T-helper 1 cell (primary cell): ENCODE measurements around the gene PKN2.
A peak's percentile ranks its signal among the peaks of the same experiment; 100 is the strongest.

ENCODE experiments used
- DNase-seq, 5 donors: peaks; one replicate each; pipeline ENCODE4 v3.0.0-alpha.2; 2012 to 2020

Gene PKN2

DNA sequence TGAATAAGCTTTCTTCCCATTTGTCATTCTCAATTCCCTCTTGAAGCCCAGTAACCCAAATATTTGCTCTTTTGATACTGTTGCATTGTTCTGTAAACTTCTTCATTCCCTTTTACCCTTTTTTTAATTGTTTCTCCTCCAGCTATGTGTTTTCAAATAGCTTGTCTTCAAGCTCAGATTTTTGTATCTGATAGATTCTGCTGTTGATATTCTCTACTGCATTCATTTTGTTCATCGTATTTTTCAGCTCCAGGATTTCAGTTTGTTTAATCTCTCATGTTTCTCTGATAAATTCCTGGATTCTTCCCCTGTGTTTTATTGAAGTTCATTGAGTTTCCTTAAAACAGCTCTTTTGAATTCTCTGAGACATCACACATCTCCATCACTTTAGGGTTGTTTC lies 51.8 kb downstream of the PKN2 start:
- DNase-seq: no peak

DNA sequence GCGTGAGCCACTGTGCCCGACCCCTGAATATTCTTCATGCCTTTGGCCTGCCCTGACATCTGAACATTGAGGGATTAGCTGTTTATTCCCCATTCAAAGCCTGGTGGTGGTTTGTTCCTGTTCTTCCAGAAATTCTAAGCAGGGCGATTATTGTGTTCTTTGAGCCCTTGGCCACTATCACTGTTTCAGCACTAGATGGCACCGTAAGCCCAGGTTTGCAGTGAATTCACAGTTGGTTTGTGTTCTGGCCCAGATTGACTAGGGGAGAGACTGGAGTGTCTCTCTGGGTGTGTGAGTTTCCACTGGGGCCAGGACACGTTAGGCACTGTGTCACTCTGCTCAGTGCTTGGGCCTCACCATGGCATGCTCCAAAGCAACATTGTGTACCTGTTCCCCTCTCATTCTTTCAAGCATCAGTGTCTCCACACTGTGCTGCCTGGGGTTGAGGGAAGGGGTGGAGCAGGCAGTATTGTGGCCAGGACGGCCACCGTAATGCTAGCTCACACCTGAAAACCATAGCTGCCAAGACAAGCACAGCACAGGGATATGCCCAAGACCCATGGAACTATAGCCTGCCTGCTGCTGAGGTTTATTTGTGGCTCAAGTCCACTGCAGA lies 52.7 kb downstream of the PKN2 start:
- peak in 1 of 5 donors; percentile 24 for DNase-seq

DNA sequence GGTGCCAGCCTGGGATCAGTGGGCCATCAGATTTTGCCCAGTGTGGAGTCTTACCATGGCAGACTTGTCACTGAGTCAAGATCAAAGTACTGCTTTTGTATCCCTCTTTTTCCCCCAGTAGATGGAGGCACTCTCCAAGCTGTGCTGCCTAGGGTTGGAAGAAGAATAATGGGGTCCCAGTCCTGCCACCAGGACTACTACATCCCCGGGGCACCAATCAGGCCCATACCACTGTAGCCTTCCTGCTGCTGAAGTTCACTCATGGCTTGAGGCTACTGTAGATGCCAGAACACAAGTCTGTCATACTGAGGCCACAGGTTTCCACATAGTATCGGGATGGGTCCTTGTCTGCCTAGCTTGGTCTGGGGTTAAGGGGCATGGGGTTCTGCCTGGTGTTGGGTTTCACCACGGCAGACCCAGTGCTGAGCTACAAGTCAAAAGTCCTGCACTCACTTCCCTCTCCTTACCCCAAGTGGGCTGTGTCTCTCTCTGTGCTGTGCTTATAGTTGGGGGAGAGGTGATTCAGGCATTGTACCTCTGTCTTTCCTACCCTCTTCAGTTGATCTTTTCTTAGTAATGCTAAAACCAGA lies 53.4 kb downstream of the PKN2 start:
- DNase-seq: no peak

DNA sequence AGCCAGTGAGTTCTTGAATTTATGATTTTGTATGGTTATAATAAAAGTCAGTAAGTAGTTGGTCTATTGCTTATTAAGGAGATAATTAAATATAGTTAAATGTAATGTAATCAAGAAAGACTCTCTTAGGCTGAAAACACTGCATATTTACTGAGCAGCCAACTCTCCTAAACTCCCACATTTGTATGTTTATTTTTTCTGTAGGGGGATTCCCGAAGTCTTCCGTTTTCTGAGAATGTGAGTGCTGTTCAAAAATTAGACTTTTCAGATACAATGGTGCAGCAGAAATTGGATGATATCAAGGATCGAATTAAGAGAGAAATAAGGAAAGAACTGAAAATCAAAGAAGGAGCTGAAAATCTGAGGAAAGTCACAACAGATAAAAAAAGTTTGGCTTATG lies 56.7 kb downstream of the PKN2 start:
- no peak for DNase-seq

DNA sequence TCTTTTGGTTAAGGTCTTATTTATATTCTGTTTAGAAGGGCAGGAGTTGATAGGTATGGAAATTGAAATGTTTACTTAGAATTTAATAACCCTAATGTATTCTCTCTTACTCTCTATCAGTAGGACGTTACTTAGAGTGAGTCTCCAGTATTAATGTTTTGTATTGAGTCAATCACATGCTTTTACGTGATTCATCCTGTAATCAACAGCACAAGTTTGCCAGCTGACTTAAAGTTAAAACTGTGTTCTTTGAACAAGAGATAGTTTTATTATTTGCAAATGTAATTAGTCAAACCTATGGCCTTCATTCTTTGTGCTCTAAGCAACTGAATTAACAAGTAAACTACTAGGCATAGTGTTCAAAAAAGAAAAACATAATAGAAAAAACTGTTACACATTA lies 57.3 kb downstream of the PKN2 start:
- no peak for DNase-seq

DNA sequence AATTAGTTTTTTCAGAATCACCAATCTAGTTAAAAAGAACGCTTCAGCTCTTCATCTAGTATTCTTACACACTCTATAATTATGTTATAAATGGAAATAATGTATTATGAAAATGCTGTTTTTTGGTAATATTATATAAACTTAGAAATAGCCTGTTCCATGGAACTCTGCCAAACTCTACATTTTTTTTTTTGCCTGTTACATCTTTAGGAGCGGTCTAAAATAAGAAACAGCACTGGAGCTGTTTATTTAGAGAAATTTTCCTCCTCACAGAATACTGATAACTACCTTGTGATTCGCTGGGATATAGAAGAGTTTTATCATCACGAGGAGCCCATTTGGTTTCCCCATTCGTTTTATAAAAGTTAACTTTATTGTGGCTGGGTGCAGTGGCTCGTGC lies 58.5 kb downstream of the PKN2 start:
- no peak for DNase-seq

DNA sequence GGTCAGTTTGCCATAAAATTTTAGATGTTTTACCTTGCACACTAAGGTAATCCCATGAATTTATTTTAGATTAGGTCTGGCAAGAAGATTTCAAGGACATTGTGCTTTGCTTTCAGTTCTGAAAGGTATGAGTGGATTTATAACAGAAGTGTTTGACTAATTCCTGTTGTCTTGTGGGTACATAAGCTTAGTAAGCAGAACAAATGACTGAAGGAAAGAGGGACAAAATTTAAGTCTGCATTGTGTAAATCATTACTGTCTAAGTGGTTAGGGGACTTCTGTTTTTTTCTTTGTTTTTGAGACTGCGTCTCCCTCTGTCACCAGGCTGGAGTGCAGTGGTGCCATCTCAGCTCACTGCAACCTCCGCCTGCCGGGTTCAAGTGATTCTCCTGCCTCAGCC lies 60.1 kb downstream of the PKN2 start:
- peak in 1 of 5 donors; percentile 20 for DNase-seq

DNA sequence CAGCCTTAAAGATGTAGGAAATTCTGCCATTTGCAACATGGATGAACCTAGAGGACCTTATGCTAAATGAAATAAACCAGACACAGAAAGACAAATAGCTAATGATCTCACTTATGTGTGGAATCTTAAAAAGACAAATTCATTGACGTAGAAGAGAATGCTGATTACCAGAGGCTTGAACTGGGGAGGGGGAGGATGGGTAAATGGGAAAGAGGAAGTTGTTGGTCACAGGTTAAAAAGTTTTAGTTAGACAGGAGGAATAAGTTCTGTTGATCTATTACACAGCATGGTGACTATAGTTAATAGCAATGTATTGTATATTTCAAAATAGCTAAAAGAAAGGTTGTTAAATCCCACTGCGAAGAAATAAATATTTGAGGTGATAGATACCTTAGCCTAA lies 62.8 kb downstream of the PKN2 start:
- DNase-seq: no peak

DNA sequence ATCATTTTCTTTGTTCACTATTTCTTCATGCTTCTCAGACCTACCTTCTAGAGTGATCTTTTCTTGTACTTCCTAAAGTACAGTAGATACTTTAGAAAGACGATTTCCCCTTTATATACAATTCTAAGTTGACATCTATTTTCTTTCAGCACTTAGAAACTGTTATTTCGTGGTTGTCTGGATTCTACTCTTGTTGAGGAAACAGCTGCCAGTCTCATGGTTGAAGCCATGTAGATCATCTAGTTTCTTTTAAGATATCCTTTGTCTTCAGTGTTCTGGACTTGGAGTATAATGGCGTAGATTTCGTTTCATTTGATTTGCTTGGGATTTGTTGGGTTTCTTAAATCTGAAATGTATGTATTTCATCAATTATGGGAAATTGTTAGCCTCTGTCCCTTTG lies 67.6 kb downstream of the PKN2 start:
- no peak for DNase-seq

DNA sequence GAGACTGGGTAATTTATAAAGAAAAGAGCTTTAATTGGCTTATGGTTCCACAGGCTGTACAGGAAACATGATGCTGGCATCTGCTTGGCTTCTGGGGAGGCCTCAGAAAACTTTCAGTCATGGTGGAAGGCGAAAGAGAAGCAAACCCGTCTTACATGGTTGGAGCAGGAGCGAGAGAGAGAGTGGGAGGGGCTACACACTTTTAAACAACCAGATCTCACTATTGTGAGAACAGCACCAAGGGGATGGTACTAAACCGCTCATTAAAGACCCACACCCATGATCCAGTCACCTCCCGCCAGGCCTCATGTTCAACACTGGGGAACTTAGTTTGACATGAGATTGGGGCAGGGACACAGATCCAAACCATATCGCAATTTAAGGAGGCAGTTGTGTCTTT lies 69.4 kb downstream of the PKN2 start:
- no peak for DNase-seq

DNA sequence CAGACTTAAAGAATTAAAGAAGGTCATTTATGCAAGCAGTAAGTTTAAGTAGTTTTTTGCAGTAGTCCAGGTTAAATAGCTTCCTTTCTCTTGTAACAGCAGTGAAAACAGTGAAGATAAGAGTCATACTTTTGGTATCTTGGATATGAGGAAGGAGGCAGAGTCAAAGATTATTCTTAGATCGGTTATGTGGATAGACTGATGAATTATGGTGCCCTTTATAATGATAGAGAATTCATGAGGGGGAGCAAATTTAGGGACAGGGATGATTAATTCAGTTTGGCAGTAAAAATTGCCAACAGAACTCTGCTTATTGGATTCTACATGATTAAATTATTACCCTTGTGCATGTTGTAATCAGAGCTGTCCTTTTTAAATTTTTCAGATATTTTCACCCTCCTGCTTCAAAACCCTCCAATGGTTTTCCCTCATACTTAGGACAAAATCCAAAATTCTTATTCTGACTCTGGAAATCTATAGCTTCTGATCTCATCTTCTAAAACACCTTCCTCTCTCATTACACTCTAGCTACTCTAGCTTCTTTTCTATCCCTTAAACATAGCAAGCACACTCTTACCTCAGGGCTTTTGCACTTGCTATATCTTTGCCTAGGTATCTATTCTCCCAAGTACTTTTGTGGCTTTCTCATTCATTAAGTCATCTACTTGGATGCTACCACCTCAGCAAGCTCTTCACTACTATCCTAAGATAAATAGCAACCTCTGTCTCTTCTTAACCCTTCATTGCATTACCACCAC lies 79.8 kb downstream of the PKN2 start:
- DNase-seq: no peak

DNA sequence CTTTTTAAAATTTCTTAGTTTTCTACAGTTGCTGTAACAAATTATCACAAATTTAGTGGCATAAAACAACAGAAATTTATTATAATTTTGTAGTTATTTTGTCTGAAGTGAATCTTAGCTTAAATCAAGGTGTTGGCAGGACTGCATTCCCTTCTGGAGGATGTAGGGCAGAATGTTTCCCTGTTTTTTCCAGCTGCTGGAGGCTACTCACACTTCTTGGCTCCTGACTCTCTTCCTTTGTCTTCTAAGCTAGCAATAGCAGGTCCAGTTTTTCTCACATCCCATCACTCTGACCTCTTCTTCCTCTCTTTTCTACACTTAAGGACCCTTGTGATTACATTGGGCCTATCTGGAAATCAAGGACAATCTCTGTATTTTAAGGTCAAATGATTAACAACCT lies 84.1 kb downstream of the PKN2 start:
- no peak for DNase-seq

DNA sequence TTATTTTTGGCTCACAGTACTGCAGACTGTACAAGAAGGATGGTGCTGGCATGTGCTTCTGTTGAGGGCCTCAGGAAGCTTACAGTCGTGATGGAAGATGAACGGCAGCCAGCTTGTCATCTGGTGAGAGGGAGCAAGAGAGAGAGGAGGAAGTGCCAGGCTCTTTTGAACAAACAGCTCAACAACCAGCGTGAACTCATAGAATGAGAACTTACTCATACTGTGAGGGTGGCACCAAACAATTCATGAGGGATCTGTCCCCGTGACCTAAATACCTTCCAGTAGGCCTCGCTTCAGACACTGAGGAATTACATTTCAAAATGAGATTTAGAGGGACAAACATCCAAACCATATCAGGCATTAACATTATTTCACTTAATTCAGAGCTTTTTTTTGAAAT lies 84.7 kb downstream of the PKN2 start:
- no peak for DNase-seq

DNA sequence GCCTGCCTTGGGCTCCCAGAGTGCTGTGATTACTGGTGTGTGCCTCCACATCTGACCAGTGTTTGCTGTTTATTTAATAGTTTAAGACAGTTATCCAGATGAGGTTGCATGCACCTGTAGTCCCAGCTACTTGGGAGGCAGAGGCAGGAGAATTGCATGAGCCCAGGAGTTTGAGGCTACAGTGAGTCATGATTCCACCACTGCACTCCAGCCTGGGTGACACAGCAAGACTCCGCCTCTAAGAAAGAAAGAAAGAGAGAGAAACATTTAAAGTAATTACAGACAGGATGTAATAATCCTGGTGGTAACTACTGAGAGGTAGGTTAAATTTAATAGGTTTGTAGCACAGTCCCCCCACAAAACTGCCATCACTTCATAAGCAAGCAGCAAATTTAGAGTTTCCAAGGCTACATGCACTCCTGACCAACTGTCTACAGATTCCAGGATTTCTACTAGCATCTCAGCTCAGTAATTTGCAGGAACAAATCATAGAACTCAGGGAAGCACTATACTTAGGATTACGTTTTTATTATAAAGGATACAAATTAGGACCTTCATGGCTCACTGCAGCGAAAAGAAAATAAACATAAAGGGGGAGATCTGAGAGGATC lies 89.6 kb downstream of the PKN2 start:
- DNase-seq: peak in 1 of 5 donors; percentile 9

DNA sequence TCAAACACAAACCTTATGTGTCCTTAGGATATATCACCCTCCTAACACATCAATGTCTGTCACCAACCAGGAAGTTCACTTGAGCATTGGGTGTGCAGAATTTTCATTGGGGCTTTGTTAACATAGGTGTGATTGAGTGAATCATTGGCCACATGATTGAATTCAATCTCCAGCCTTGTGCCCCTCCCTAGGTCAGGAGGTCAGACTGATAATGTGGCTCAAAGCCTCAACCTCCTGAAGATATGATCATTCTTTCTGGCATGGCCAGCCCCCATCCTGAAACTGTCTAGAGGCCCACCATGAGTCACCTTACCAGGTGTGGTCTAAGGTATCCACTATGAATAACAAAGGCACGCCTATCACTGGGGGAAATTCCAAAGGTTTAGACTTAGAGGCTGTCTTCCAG lies 90.1 kb downstream of the PKN2 start:
- no peak for DNase-seq

DNA sequence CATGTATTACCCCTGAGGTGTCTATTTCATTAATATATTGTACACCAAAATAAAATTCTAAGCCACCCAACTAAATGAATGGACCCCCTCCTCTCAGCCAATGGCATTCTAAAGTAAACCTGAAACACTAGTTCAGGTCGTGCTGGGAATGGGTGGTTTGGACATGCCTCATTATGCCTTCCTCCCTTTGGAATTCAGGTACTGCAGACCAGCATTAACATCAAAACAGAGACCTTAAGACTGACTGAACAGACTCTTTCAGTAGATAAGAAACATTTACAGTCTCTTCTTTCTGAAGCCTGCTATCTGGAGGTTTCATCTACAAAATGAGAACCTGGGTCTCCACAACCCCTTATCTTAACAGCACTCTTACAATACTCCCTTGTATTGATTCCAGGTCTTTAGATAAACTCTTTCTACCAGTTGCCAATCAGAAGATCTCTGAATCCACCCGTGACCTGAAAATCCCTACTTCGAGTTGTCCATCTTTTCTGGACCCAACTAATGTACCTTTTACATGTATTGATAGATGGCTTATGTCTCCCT lies 93.6 kb downstream of the PKN2 start:
- DNase-seq: no peak

DNA sequence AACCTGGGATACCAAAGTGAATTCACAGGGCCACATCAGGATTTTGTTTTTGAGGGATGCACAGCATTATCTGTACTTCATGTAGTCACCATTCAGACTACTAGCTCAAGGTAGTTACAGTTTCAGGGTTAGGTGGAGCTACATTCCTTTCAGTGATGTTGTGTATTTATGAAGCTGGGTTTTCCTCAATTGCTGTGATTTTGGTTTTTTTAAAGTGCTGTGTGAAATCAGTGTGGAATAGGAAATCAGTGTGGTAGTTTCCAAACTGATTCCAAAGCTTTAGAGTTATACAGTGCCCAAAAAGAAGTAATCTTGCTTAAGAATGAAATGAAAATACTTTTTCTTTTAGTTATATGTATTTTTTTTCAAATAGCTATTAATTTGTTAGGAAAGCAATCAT lies 95.8 kb downstream of the PKN2 start:
- no peak for DNase-seq

DNA sequence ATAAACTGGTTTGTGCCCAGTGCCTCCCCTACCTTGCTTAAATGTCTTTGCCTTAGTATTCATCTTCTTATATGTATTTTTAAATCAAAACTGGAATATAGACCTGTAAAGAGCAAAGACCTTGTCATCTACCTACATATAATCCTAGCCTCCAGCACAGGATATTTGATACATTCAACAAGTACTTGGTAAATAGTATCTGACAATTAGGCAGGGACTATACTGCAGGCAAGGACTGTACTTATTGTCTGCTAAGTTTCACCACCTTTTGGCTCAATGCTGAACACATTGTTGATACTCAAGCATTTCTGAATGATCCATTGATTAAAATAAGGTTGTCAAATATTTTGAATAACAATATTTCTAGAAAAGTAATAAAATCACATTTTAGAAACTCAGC lies 96.4 kb downstream of the PKN2 start:
- no peak for DNase-seq

DNA sequence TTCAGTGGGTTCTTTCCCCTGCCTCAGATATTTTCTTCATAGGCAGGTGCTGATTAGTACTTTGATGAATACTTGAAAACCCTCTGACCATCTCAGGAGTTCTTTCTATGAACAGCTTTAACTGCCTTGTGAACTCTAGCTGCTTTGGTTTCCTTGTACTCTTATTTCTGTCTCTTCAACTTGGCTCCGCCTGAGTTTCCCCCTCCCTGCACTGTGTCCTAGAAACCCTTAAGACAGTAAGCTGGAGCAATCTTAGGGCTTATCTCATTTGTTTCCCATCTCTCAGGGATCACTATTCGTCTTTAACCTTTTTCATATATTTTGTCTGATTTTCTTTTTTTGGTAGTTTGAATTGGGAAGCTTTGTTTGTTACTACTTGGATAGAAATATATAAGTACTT lies 99.1 kb downstream of the PKN2 start:
- no peak for DNase-seq

DNA sequence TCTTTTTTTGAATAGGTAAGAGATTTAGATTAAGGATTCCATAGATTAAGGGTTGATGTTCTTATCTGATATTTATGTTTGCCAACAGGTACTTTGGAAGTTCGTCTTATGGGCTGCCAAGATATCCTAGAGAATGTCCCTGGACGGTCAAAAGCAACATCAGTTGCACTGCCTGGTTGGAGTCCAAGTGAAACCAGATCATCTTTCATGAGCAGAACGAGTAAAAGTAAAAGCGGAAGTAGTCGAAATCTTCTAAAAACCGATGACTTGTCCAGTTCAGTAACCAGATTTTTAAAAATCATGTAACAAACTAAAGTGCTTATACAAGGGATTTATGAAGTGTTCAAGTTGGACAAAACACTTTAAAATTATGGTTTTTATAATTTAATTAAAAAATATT lies 100.5 kb downstream of the PKN2 start:
- no peak for DNase-seq

DNA sequence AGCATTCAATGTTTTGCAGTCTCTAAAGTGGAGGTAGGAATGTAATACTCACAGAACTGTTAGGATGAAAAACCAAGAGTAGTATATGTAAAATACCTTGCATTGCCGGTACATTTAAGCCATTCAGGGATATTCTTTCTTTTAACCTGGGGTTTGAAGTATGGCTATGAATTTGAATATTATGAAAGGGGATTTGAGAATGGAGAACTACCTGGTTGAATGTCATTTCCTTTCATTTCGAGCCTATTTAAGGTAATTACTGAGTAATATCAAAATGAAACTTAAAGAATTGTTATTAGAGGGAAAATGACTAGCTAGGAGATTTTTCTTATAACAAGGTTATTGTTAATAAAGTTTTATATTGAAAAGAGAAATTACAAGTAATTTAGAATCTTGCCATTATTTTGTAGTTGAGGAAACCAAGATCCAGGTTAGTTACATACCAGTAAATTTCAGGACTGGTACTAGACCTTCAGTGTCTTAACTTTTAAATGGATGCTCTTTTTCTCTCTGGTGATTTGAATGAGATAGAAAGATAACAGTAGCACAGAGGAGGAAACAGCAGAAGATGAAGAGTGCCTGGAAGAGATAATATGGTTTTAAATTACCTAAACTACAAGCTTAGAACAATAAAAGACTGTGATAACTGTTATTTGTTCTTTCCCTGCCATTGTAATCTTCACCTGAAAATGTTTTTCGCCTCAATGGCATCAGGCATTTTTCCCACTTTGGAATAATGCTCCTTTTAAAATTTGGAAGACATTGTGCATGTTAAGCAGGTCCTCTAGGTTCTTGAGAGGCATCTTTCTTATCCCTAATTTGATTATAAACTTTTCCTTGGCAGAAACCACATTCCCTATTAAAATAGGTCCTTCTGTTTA lies 103.2 kb downstream of the PKN2 start:
- no peak for DNase-seq

DNA sequence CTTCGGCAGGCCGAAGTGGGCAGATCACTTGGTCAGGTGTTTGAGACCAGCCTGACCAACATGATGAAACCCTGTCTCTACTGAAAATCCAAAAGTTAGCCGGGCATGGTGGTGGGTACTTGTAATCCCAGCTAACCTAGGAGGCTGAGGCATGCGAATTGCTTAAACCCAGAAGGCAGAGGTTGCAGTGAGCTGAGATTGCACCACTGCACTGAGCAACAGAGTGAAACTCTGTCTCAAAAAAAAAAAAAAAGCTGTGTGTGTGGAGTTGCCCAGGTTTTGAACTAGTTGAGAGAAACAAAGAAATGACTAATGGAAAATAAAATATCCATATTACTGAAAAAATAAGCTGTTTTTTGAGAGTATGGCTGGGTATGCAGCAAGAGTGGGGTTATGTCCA lies 107.1 kb downstream of the PKN2 start:
- no peak for DNase-seq

DNA sequence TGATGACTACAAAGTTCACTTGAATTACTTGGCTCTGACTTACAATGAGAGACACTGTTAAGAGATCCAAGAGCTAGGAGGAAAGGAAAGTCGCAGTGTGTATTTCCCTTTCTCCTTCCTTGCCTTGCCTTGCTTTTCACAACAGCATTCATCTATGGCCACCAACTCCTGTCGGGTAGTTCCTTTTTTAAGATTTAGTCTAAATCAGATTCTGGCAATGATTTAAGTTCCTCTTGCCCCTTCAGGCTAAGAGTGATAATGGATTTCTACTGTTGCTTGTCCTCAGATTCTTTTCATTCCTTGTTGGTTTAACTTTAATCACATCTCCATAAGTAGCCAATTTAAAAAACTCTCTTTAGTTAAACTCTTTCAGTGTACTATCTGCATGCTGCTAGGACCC lies 115.4 kb downstream of the PKN2 start:
- DNase-seq: no peak
